ENCODE results near the gene SFMBT1.

GRCh38 chr3:53091011-53091410 lies 45.1 kb upstream of the SFMBT1 start:
- no peak for TF ChIP-seq EZH2 (IDR thresholded peaks at IDR 0.05; ENCODE audit: borderline replicate concordance, low read depth, low read length, severe bottlenecking)
- no peak for TF ChIP-seq CTCF (IDR thresholded peaks at IDR 0.05; ENCODE audit: borderline replicate concordance, extremely low read depth, low read length, poor library complexity, severe bottlenecking)

Measured in DND-41 (cell line).